Immature natural killer cell (primary cell): Measurements from ENCODE around the gene LILRB2. TPM values are rescaled to one million over a fixed set of nuclear protein-coding genes. Genes with fewer than 3 reads are reported as not detected.

Source experiments
- DNase-seq, 3 donors: peaks; one replicate each; pipeline ENCODE4 v3.0.0; 2022; ENCODE audit warnings: mixed read lengths in 1 of 3
- H3K27ac Mint-ChIP-seq, 6 donors: one replicate each; pipeline ENCODE4 v1.8.0; 2020; ENCODE audit warnings: mixed read lengths in 6 of 6, mild to moderate bottlenecking in 5 of 6, inconsistent platforms in 4 of 6, moderate library complexity in 3 of 6
- H3K27me3 Mint-ChIP-seq, 3 donors: one replicate each; pipeline ENCODE4 v1.8.0; 2020 to 2021; ENCODE audit warnings: low read depth in 3 of 3, mild to moderate bottlenecking in 3 of 3, mixed read lengths in 3 of 3, moderate library complexity in 3 of 3, inconsistent platforms in 1 of 3
- H3K36me3 Mint-ChIP-seq, 3 donors: one replicate each; pipeline ENCODE4 v1.8.0; 2020; ENCODE audit warnings: mixed read lengths in 3 of 3, inconsistent platforms in 2 of 3, mild to moderate bottlenecking in 2 of 3
- H3K4me1 Mint-ChIP-seq, 2 donors: one replicate each; pipeline ENCODE4 v1.8.0; 2020; ENCODE audit warnings: inconsistent platforms in 2 of 2, mild to moderate bottlenecking in 2 of 2, mixed read lengths in 2 of 2, moderate library complexity in 1 of 2
- H3K4me3 Mint-ChIP-seq, 5 donors: one replicate each; pipeline ENCODE4 v1.8.0; 2020; ENCODE audit warnings: mild to moderate bottlenecking in 5 of 5, mixed read lengths in 5 of 5, inconsistent platforms in 3 of 5, moderate library complexity in 3 of 5
- H3K9me3 Mint-ChIP-seq, 6 donors: one replicate each; pipeline ENCODE4 v1.8.0; 2020; ENCODE audit warnings: mild to moderate bottlenecking in 6 of 6, mixed read lengths in 6 of 6, inconsistent platforms in 4 of 6, moderate library complexity in 3 of 6
- polyA plus RNA-seq, 3 donors: library from polyadenylated mRNA; unstranded; fragments of 300-500 nt; fragmentation: Illumina TruSeq; gene quantifications; one replicate each; pipeline ENCODE4 v1.2.3, GENCODE V29; 2021

Gene LILRB2
- polyA plus RNA-seq, 3 donors from 2014 or later: 0.14 to 0.81 (median 0.31) TPM

- Mint-ChIP-seq H3K4me1 (no peaks in the 10 kb centered on the region), H3K27me3 (peaks cover 4 to 19% (median 14%) of the 10 kb centered on the region in 3 donors), H3K9me3 (peaks cover 0 to 1% (median 0%) of the 10 kb centered on the region in 6 donors), H3K36me3 (no peaks in the 10 kb centered on the region), H3K27ac (peak overlapping the region in 1 of 6 donors; percentile 34), H3K4me3 (no peak overlapping the region)
- no peak for DNase-seq
Measured at GRCh38 chr19:54315956-54316355, 35.0 kb upstream of the LILRB2 start.

- Mint-ChIP-seq H3K27me3 (peaks cover 4 to 17% (median 15%) of the 10 kb centered on the region in 3 donors), H3K9me3 (peaks cover 0 to 4% (median 0%) of the 10 kb centered on the region in 6 donors), H3K27ac (no peak within 1 kb of the TSS), H3K4me3 (no peak within 1 kb of the TSS), H3K4me1 (no peaks in the 10 kb centered on the region), H3K36me3 (no peaks in the 10 kb centered on the region)
- DNase-seq: peak in 1 of 3 donors; percentile 12
Measured at GRCh38 chr19:54312436-54313377, 31.8 kb upstream of the LILRB2 start, which contains the start of gene LILRA5. TSS of gene LILRA5 (minus strand) at chr19:54313166. CDS start at chr19:54313019, 147 bp downstream.

GRCh38 chr19:54312011-54312410, 31.1 kb upstream of the LILRB2 start:
- Mint-ChIP-seq H3K36me3 (no peaks in the 10 kb centered on the region), H3K9me3 (peaks cover 0 to 4% (median 0%) of the 10 kb centered on the region in 6 donors), H3K27ac (no peak overlapping the region), H3K27me3 (peaks cover 2 to 17% (median 12%) of the 10 kb centered on the region in 3 donors), H3K4me3 (no peak overlapping the region), H3K4me1 (no peaks in the 10 kb centered on the region)
- DNase-seq: no peak

GRCh38 chr19:54311486-54311885, 30.6 kb upstream of the LILRB2 start:
- Mint-ChIP-seq H3K27ac (no peak overlapping the region), H3K27me3 (peaks cover 2 to 17% (median 15%) of the 10 kb centered on the region in 3 donors), H3K36me3 (no peaks in the 10 kb centered on the region), H3K9me3 (peaks cover 0 to 2% (median 0%) of the 10 kb centered on the region in 6 donors), H3K4me1 (no peaks in the 10 kb centered on the region), H3K4me3 (no peak overlapping the region)
- DNase-seq: no peak

GRCh38 chr19:54310543-54310942, 29.6 kb upstream of the LILRB2 start:
- Mint-ChIP-seq H3K4me3 (no peak overlapping the region), H3K9me3 (peaks cover 0 to 2% (median 0%) of the 10 kb centered on the region in 6 donors), H3K27me3 (peaks cover 0 to 20% (median 16%) of the 10 kb centered on the region in 3 donors), H3K36me3 (no peaks in the 10 kb centered on the region), H3K27ac (no peak overlapping the region), H3K4me1 (no peaks in the 10 kb centered on the region)
- DNase-seq: no peak

GRCh38 chr19:54309811-54310210, 28.9 kb upstream of the LILRB2 start:
- Mint-ChIP-seq H3K27me3 (peaks cover 0 to 22% (median 16%) of the 10 kb centered on the region in 3 donors), H3K36me3 (no peaks in the 10 kb centered on the region), H3K27ac (no peak overlapping the region), H3K4me3 (no peak overlapping the region), H3K4me1 (peaks cover 0 to 5% of the 10 kb centered on the region in 2 donors), H3K9me3 (peaks cover 0 to 2% (median 0%) of the 10 kb centered on the region in 6 donors)
- DNase-seq: no peak

GRCh38 chr19:54307389-54308020, 26.6 kb upstream of the LILRB2 start:
- no peak overlapping the region for H3K4me3 Mint-ChIP-seq
- H3K36me3 Mint-ChIP-seq: no peaks in the 10 kb centered on the region
- peaks cover 4 to 18% (median 14%) of the 10 kb centered on the region in 3 donors for H3K27me3 Mint-ChIP-seq
- DNase-seq: no peak
- peaks cover 3 to 10% of the 10 kb centered on the region in 2 donors for H3K4me1 Mint-ChIP-seq
- peaks cover 0 to 2% (median 0%) of the 10 kb centered on the region in 6 donors for H3K9me3 Mint-ChIP-seq
- no peak overlapping the region for H3K27ac Mint-ChIP-seq

GRCh38 chr19:54305141-54305540, 24.2 kb upstream of the LILRB2 start:
- H3K36me3 Mint-ChIP-seq: no peaks in the 10 kb centered on the region
- peaks cover 0 to 2% (median 0%) of the 10 kb centered on the region in 6 donors for H3K9me3 Mint-ChIP-seq
- peaks cover 6 to 12% (median 9%) of the 10 kb centered on the region in 3 donors for H3K27me3 Mint-ChIP-seq
- H3K4me3 Mint-ChIP-seq: peak overlapping the region in 2 of 5 donors; percentile 6
- peaks cover 3 to 10% of the 10 kb centered on the region in 2 donors for H3K4me1 Mint-ChIP-seq
- no peak for DNase-seq
- H3K27ac Mint-ChIP-seq: no peak overlapping the region

- H3K4me3 Mint-ChIP-seq: no peak overlapping the region
- H3K27ac Mint-ChIP-seq: no peak overlapping the region
- DNase-seq: no peak
- H3K4me1 Mint-ChIP-seq: peaks cover 3 to 10% of the 10 kb centered on the region in 2 donors
- no peaks in the 10 kb centered on the region for H3K9me3 Mint-ChIP-seq
- no peaks in the 10 kb centered on the region for H3K36me3 Mint-ChIP-seq
- H3K27me3 Mint-ChIP-seq: peaks cover 6 to 16% (median 15%) of the 10 kb centered on the region in 3 donors
Measured at GRCh38 chr19:54302257-54302656, 21.3 kb upstream of the LILRB2 start.

GRCh38 chr19:54299515-54299914, 18.6 kb upstream of the LILRB2 start:
- Mint-ChIP-seq H3K27me3 (peaks cover 4 to 13% (median 6%) of the 10 kb centered on the region in 3 donors), H3K4me3 (no peak overlapping the region), H3K9me3 (no peaks in the 10 kb centered on the region), H3K27ac (no peak overlapping the region), H3K36me3 (no peaks in the 10 kb centered on the region), H3K4me1 (peaks cover 2 to 3% of the 10 kb centered on the region in 2 donors)
- DNase-seq: no peak

GRCh38 chr19:54299126-54299498, 18.2 kb upstream of the LILRB2 start:
- H3K36me3 Mint-ChIP-seq: no peaks in the 10 kb centered on the region
- H3K27ac Mint-ChIP-seq: no peak overlapping the region
- DNase-seq: no peak
- no peaks in the 10 kb centered on the region for H3K9me3 Mint-ChIP-seq
- H3K4me1 Mint-ChIP-seq: peaks cover 0 to 2% of the 10 kb centered on the region in 2 donors
- H3K27me3 Mint-ChIP-seq: peaks cover 6 to 13% (median 6%) of the 10 kb centered on the region in 3 donors
- H3K4me3 Mint-ChIP-seq: no peak overlapping the region

- H3K4me1 Mint-ChIP-seq: no peaks in the 10 kb centered on the region
- no peak overlapping the region for H3K27ac Mint-ChIP-seq
- DNase-seq: no peak
- peaks cover 6 to 9% (median 9%) of the 10 kb centered on the region in 3 donors for H3K27me3 Mint-ChIP-seq
- H3K9me3 Mint-ChIP-seq: no peaks in the 10 kb centered on the region
- no peak overlapping the region for H3K4me3 Mint-ChIP-seq
- no peaks in the 10 kb centered on the region for H3K36me3 Mint-ChIP-seq
Measured at GRCh38 chr19:54298357-54299125, 17.6 kb upstream of the LILRB2 start.

GRCh38 chr19:54297759-54298305, 16.9 kb upstream of the LILRB2 start:
- Mint-ChIP-seq H3K27me3 (peaks cover 6 to 10% (median 9%) of the 10 kb centered on the region in 3 donors), H3K36me3 (no peaks in the 10 kb centered on the region), H3K9me3 (peaks cover 0 to 1% (median 0%) of the 10 kb centered on the region in 6 donors), H3K4me3 (no peak overlapping the region), H3K4me1 (no peaks in the 10 kb centered on the region), H3K27ac (no peak overlapping the region)
- no peak for DNase-seq
